HG02571 (cell line): ENCODE data around the gene ALG5.
A peak's percentile ranks its signal among the peaks of the same experiment; 100 is the strongest.

Experiments used
- ATAC-seq: cut with Tn5 transposase; IDR thresholded peaks from one replicate; pipeline ENCODE4 v1.9.1; 2021; ENCODE audit warnings: mild to moderate bottlenecking, moderate library complexity; ENCODE audit not compliant: unreplicated experiment

The ALG5 gene

GRCh38 chr13:36979361-36980050, 19.6 kb downstream of the ALG5 start:
- no peak for ATAC-seq

DNA sequence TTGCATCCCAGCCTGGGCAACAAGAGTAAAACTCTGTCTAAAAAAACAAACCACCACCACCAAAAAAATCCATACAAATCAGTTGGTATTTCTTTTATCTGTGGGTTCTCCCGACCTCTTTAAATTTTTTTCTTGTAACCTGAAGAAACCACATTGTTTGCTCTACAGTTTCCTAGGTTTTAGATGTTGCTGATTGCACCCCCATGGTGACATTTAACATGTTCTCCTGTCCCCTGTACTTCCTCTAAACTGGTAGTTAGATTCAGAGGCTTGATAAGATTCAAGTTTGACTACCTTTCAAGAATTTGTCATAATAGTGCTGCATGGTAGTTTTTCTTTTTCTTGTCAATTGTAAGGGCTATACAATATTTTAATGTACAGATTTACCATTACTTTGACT, 24.0 kb downstream of the ALG5 start:
- ATAC-seq, result no peak

DNA sequence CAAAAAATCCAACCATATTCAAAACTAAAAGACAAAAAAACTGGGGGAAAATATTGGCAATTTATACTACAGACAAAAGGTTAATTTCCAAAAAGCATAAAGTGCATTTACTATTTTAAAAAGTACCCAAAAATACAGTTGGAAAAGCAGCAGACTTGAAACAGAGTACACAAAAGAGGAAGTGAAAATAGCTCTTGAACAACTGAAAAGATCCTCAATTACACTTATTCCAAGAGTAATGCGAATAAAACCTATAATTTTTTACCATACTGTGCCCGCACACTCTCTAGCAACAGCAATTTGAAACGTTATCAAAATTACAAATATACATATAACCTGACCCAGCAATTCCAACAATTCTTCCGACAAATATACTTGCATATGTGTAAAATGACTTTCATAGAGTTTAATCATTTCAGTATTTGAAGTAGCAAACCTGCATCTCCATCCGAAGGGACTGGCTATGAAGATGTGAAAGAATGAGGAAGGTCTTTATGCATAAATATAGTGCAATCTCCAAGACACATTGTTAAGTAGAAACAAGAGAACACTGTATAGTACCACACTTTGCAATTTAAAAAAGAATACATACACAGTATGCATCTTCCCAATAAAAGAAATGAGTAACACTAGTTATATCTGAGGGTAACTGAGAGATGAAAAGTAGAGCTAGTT, 25.4 kb downstream of the ALG5 start:
- ATAC-seq, result peak; percentile 66

DNA sequence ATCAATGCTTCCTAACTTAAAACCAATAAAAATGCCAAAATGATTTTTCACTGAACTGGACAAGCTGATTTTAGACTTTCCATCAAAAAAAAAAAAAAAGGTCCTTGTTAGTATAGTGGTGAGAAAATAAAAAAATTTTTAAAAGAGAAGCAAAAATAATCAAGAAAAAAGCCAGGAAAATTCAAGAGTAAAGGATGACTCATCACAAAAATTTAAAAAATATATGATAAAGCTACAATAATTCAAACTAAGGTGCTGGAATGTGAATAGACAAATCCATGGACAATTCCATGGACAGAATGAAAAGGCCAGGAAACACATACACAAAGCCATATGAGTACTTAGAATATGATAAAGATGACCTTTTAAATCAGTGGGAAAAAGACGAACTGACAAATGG, 26.1 kb downstream of the ALG5 start:
- ATAC-seq, result no peak

GRCh38 chr13:36966404-36966803, 32.7 kb downstream of the ALG5 start:
- ATAC-seq, result no peak

- no peak for ATAC-seq
These were observed 33.4 kb downstream of the ALG5 start for GRCh38 chr13:36965767-36966166.

DNA sequence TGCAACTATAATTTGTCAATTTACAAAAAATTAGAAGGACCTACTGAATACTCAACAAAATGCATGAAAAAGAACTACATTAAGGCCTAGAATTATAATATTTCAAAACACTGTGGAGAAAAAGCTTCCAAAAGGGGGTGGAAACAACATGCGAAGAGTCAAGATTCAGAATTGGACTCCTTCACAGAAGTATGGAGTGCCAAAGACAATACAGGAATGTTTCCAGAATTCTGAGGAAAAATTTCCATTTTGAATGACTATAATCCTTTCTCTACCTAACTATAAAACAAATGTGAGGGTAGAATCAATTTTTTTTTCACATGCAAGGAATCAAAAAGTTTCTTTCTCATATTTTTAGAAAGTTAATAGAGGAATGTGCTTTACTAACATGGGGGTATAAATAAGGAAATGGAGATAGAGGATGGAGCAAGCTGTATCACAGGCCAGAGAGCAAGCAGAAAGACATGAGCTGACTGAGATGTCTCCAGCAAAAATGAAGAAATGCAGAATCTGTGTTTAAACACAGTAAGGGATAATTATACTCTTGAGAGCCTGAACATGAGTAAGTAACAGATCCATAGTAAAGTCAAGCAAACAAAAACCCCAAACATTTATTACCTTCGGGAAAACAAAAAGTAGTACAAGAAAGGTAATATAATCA, 39.6 kb downstream of the ALG5 start:
- ATAC-seq, result no peak

DNA sequence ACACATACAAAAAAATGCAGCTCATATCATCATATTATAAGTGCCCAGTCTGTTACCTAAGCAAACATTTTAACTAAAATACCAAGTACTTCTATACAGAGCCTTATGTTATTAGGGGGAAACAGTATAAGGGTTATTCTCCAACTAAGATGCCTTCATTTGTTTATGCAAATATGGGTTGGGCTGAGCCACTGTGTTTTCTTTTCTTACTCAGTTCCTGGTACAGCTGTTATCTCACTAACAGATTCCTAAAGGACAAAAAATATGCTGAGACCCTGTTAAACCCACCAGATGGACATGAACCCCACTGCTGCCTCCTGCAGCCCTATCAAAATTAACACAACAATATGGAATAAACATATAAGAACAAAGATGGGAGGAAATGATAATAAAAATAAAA, 44.6 kb downstream of the ALG5 start:
- no peak for ATAC-seq

GRCh38 chr13:36950920-36951319, 48.2 kb downstream of the ALG5 start:
- no peak for ATAC-seq

GRCh38 chr13:36950330-36950729, 48.8 kb downstream of the ALG5 start:
- ATAC-seq, result no peak

- no peak for ATAC-seq
These were observed 54.1 kb downstream of the ALG5 start for GRCh38 chr13:36945078-36945477.

DNA sequence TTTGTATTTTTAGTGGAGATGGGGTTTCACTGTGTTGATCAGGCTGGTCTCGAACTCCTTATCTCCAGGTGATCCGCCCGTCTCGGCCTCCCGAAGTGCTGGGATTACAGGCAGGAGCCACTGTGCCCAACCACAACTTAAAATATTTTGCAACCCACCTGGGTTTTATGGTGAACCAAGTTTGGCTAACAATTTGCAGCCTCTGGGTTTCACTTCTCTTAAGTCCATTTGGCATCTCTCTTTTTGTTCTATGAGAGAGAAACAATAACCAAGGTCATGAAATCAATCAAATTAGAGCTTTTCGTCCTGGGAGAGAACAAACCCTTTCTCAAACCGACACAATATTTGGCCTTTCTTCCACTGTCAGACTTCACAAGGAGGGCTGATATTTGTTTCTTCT, 73.5 kb downstream of the ALG5 start:
- ATAC-seq, result no peak

- no peak for ATAC-seq
These were observed 75.1 kb downstream of the ALG5 start for GRCh38 chr13:36924001-36924400.

GRCh38 chr13:36921631-36922301, 77.4 kb downstream of the ALG5 start:
- ATAC-seq, result no peak

DNA sequence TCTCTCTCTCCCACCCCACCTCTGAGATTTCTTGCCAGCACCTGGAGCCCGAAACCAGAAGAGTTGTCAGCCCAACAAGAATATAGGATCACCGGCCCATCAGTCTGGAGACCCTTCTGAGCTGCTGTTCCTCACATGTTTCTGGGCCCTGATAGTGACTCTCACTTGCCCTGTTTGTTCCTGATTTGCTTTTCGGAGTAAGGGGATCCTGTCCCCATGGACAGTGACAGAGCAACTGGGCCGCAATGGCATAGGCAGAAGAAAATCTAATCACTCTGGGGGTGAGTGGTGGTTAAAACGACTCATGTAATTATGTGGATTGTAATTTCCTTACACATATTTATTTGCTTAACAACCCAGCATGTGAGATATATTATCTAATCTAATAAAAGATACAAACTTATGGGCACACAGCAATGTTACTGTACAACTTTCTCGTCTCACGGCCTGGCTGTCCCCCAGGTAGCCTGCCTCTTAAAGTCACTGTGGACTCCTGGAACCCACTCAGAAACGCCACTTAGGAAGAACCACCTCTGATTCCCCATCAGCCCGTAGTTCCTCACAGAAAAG, 78.4 kb downstream of the ALG5 start:
- no peak for ATAC-seq

GRCh38 chr13:36919833-36920615, 79.1 kb downstream of the ALG5 start, which contains the start of gene SMAD9:
TSS of gene SMAD9 (minus strand) at chr13:36920238. CDS start at chr13:36879689, 40,549 bp downstream.
- ATAC-seq, result no peak

- no peak for ATAC-seq
These were observed 79.8 kb downstream of the ALG5 start for GRCh38 chr13:36919171-36919832.

DNA sequence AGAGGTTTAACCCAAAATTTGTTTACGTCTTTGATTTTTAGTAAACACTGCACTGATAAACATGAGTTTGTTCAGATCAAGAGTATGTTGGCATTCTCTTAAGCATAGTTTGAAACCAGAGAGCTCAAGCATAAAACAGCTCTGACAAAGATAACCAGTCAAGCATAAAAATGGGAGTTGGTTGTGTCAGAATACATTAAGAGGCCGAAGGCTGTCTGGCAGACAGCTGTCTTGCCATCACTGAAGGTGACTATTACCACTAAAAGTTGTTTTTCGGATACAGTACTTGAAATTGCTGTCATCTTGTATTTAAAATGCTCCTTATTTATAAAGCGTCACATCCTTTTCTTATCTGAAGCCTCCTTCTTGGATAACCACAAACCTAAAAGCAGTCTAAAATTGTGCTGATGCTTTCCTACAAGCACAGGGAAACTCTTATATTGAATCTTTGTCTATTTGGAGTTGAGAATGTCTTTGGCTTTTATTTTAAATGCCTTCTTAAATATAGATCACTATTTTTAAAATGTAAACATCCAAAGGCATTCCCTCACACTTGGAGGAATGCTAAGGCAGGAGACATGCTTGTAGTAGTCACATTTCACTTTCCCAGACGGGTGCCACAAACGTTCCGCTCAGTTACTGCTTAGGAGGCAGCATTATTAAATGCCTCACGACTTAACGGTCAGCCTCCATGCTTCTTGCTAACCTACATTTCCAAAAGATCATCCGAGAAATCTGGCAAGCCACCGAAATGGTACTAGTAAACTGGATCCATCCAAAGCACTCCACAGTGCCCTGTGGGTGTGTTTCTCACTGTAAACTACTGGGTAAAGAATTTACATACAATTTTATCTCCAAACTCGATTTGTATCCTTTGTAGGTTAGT, 80.7 kb downstream of the ALG5 start:
- ATAC-seq, result no peak

DNA sequence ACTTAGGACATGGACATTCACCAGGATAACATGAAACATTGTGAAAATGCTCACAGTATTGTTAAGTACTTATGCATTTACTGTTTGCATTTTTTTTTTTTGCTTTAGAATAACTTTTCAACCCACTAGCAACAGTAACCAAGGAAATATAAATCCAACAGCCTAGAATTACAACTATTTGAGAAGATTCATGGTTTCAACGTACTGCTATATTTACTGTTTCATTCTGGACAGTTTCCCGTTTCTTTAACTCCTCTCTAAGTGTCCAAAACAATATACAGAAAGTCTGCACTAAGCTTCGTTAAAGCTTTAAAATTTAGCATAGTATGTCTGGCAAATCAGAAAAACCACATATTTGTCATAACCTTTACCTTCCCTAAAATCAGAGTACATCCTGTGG, 81.8 kb downstream of the ALG5 start:
- ATAC-seq, result no peak
